ENCODE measurements around the gene ATOH8.
"Not testable (repeated sequence)": the region's sequence is repeated elsewhere in the genome, so short reads cannot be mapped to it uniquely, and the experiment has no call there.

ATOH8 gene

GRCh38 chr2:85828725-85829124 is 74.9 kb downstream of the ATOH8 start:
- no peak for DNase-seq (ENCODE audit: low spot score)

- not testable (repeated sequence) for DNase-seq (ENCODE audit: low spot score)
Measured at GRCh38 chr2:85829394-85829793, 75.6 kb downstream of the ATOH8 start.

GRCh38 chr2:85830645-85831044 is 76.9 kb downstream of the ATOH8 start:
- no peak for DNase-seq (ENCODE audit: low spot score)

GRCh38 chr2:85831735-85832134 is 77.9 kb downstream of the ATOH8 start:
- no peak for DNase-seq (ENCODE audit: low spot score)

- no peak for DNase-seq (ENCODE audit: low spot score)
Measured at GRCh38 chr2:85834466-85834865, 80.7 kb downstream of the ATOH8 start.
